Endothelial cell of umbilical vein (primary cell): ENCODE results near the gene GPR37L1. TPM values are rescaled to one million over a fixed set of nuclear protein-coding genes. Genes with fewer than 3 reads are reported as not detected.

Experiments used
- BruUV-seq: library from RNA; stranded (reverse); fragments of 400-500 nt; replicated peaks from 2 replicates; lab custom pipeline; 2021; lab: Mats Ljungman, UMichigan
- CTCF ChIA-PET: fragments of 300-600, 350-600 bp; sonication (Branson Sonifier 250); formaldehyde crosslinking; loops from one replicate; lab custom pipeline; 2021; ENCODE audit warnings: antibody characterized with exemption, inconsistent platforms; lab: Charles Lee
- POLR2A ChIA-PET: fragments of 300-600, 350-600 bp; sonication (Branson Sonifier 250); formaldehyde crosslinking; loops from one replicate; lab custom pipeline; 2021; ENCODE audit warnings: antibody characterized with exemption, inconsistent platforms; lab: Charles Lee
- DNase-seq: peaks from one replicate; pipeline ENCODE4 v3.0.0-alpha.2; 2011; ENCODE audit warnings: low read depth, low spot score
- FAIRE-seq: peaks from 2 replicates; lab custom pipeline; 2011; peaks lifted over from hg19 to GRCh38; lab: Jason Lieb, UNC
- H2AFZ ChIP-seq: 2 replicates; pipeline ENCODE4 v1.6.0; 2012; ENCODE audit warnings: low read depth, low read length, control low read depth, inconsistent platforms
- H3K27ac ChIP-seq: 2 replicates; pipeline ENCODE4 v1.5.1; 2011; ENCODE audit warnings: low read depth, mild to moderate bottlenecking, control low read depth, low read length, moderate library complexity; ENCODE audit not compliant: insufficient read depth
- H3K27me3 ChIP-seq, 2 experiments: 2 replicates each; pipeline versions ENCODE4 v1.6.0 to v1.6.1; 2011; ENCODE audit warnings: low read length in 2 of 2, mixed read lengths in 1 of 2; ENCODE audit not compliant: control insufficient read depth in 2 of 2, insufficient read depth in 2 of 2
- H3K36me3 ChIP-seq, 2 experiments: 2 replicates in 1 of 2; 3 replicates in 1 of 2; pipeline ENCODE4 v1.5.1; 2011; ENCODE audit warnings: low read length in 2 of 2, mild to moderate bottlenecking in 1 of 2, moderate library complexity in 1 of 2; ENCODE audit not compliant: control insufficient read depth in 2 of 2, insufficient read depth in 2 of 2; ENCODE audit errors: extremely low read depth in 1 of 2
- H3K4me1 ChIP-seq: 3 replicates; pipeline ENCODE4 v1.5.1; 2011; ENCODE audit warnings: mild to moderate bottlenecking, low read length; ENCODE audit not compliant: control insufficient read depth, insufficient read depth; ENCODE audit errors: extremely low read depth
- H3K4me2 ChIP-seq: 2 replicates; pipeline ENCODE4 v1.6.1; 2011; ENCODE audit warnings: low read length, control low read depth, mixed read lengths; ENCODE audit not compliant: insufficient read depth
- H3K4me3 ChIP-seq, 3 experiments: fragments of 200-600 bp in 1 of 3; sonication (generic), shearing (Covaris generic) in 1 of 3; replicated peaks in 1 of 3; 2 replicates each; pipeline ENCODE4 v1.5.1; 2011 to 2016; ENCODE audit warnings: control low read depth in 3 of 3, low read length in 3 of 3, mild to moderate bottlenecking in 2 of 3, inconsistent platforms in 1 of 3, low read depth in 1 of 3, moderate library complexity in 1 of 3; ENCODE audit not compliant: insufficient read depth in 1 of 3
- H3K79me2 ChIP-seq: 2 replicates; pipeline ENCODE4 v1.6.0; 2012; ENCODE audit warnings: low read length, inconsistent platforms; ENCODE audit not compliant: control insufficient read depth, insufficient read depth
- H3K9ac ChIP-seq: replicated peaks from 2 replicates; pipeline ENCODE3; 2011; ENCODE audit warnings: low read length, control low read depth; ENCODE audit not compliant: insufficient read depth; ENCODE audit errors: extremely low read depth
- H3K9me1 ChIP-seq: replicated peaks from 3 replicates; pipeline ENCODE4 v1.6.0; 2011; ENCODE audit warnings: mild to moderate bottlenecking, low read length; ENCODE audit not compliant: control insufficient read depth, insufficient read depth; ENCODE audit errors: extremely low read depth
- H3K9me3 ChIP-seq: replicated peaks from 2 replicates; pipeline ENCODE4 v1.5.1; 2012; ENCODE audit warnings: low read length, inconsistent platforms; ENCODE audit not compliant: control insufficient read depth, insufficient read depth
- H4K20me1 ChIP-seq: replicated peaks from 2 replicates; pipeline ENCODE3; 2011; ENCODE audit warnings: mild to moderate bottlenecking, low read length; ENCODE audit not compliant: control insufficient read depth, insufficient read depth; ENCODE audit errors: extremely low read depth
- CTCF ChIP-seq, 2 donors: IDR thresholded peaks; 1 replicate in 1 of 2; 2 replicates in 1 of 2; pipeline ENCODE4 v1.5.1; 2011; ENCODE audit warnings: low read length in 2 of 2, mild to moderate bottlenecking in 2 of 2, moderate library complexity in 2 of 2, control low read depth in 1 of 2, inconsistent platforms in 1 of 2, low read depth in 1 of 2; ENCODE audit not compliant: insufficient read depth in 1 of 2; ENCODE audit errors: extremely low read depth in 1 of 2
- EZH2 ChIP-seq: IDR thresholded peaks from 2 replicates; pipeline ENCODE4 v1.6.1; 2012; ENCODE audit warnings: borderline replicate concordance, low read depth, mild to moderate bottlenecking, moderate library complexity, low read length, inconsistent platforms; ENCODE audit not compliant: severe bottlenecking
- FOS ChIP-seq: IDR thresholded peaks from 2 replicates; pipeline ENCODE4 v1.6.1; 2011; ENCODE audit warnings: mild to moderate bottlenecking, low read length, moderate library complexity, borderline replicate concordance; ENCODE audit not compliant: insufficient read depth
- GATA2 ChIP-seq: IDR thresholded peaks from 2 replicates; pipeline ENCODE4 v1.7.0; 2011; ENCODE audit warnings: low read depth, mild to moderate bottlenecking, moderate library complexity, mixed read lengths, low read length; ENCODE audit not compliant: insufficient read length, insufficient read depth
- JUN ChIP-seq: IDR thresholded peaks from 2 replicates; pipeline ENCODE4 v1.6.1; 2011; ENCODE audit warnings: borderline replicate concordance, low read depth; ENCODE audit not compliant: insufficient read length, insufficient read depth
- MAX ChIP-seq: IDR thresholded peaks from 2 replicates; pipeline ENCODE4 v1.6.1; 2011; ENCODE audit not compliant: insufficient read depth, insufficient read length
- MYC ChIP-seq: IDR thresholded peaks from one replicate; pipeline ENCODE4 v1.6.1; 2011; ENCODE audit warnings: mild to moderate bottlenecking, low read depth, low read length
- POLR2A ChIP-seq: IDR thresholded peaks from 2 replicates; pipeline ENCODE4 v1.6.1; 2012; ENCODE audit warnings: low read depth, mild to moderate bottlenecking, control low read depth, low read length
- POLR2AphosphoS5 ChIP-seq: IDR thresholded peaks from 2 replicates; pipeline ENCODE4 v1.6.1; 2012; ENCODE audit warnings: low read depth, mild to moderate bottlenecking, control low read depth, low read length, moderate library complexity; ENCODE audit not compliant: insufficient read depth
- dilution Hi-C: fragments of 300-500 bp; cut with MboI; formaldehyde crosslinking; loops from one replicate; pipeline ENCODE4 v1.15.0; 2019; ENCODE audit warnings: low sequenced_read_pairs; ENCODE audit not compliant: extremely low pct_ligation_motif_present
- intact Hi-C: fragments of 100-400 bp; cut with micrococcal nuclease; formaldehyde crosslinking; loops from one replicate; pipeline ENCODE4 v1.10.0; 2022
- polyA plus RNA-seq, 4 experiments: library from polyadenylated mRNA; depleted of rRNA in 3 of 4; stranded (reverse) in 3 of 4; unstranded in 1 of 4; fragments of >200 nt; gene quantifications; 2 replicates each; pipeline versions ENCODE4 v1.2.1 to v1.2.3, GENCODE V29; 2011 to 2012; ENCODE audit warnings: missing spikeins in 1 of 4
- total RNA-seq: library from RNA; stranded (reverse); gene quantifications from 2 replicates; pipeline ENCODE4 v1.2.3, GENCODE V29; 2021

The GPR37L1 gene
- total and polyA plus RNA-seq, 2 donors (not counting 3 experiments of a cell fraction or from before 2014, with no cell fraction given), result not detected

GRCh38 chr1:202073206-202073605, 49.5 kb upstream of the GPR37L1 start:
- H3K4me3 ChIP-seq, result no peak overlapping the region
- no peaks in the 10 kb centered on the region for H3K27me3 ChIP-seq
- FAIRE-seq, result no peak
- no peaks in the 10 kb centered on the region for H3K79me2 ChIP-seq
- no peaks in the 10 kb centered on the region for H3K4me1 ChIP-seq
- no peak overlapping the region for H3K9ac ChIP-seq
- ChIA-PET CTCF (interaction anchor here (0.7 to 0.9 kb wide), 2 partner anchors 32 to 162 kb away, joined by 3 read pairs; no protein-coding TSS in a partner anchor), POLR2A (no interaction called here)
- dilution Hi-C loops, result no loop called here
- no peaks in the 10 kb centered on the region for H4K20me1 ChIP-seq
- no peaks in the 10 kb centered on the region for H3K9me3 ChIP-seq
- BruUV-seq, result no TSS peak
- intact Hi-C loops, result no loop called here
- no peaks in the 10 kb centered on the region for H3K36me3 ChIP-seq
- no peak overlapping the region for H3K4me2 ChIP-seq
- no peaks in the 10 kb centered on the region for H3K9me1 ChIP-seq
- DNase-seq, result no peak
- TF ChIP-seq CTCF (IDR thresholded peaks at IDR 0.05; ENCODE audit: extremely low read depth in 1 of 2, insufficient read depth in 1 of 2, low read depth in 1 of 2, low read length in 2 of 2) (no peak), POLR2AphosphoS5 (no peak), EZH2 (no peak), MAX (no peak), GATA2 (no peak), MYC (no peak), POLR2A (no peak), JUN (no peak), FOS (no peak)
- no peak overlapping the region for H3K27ac ChIP-seq
- no peak overlapping the region for H2AFZ ChIP-seq
